Measurements from ENCODE around the gene ALG1. TPM values are rescaled to one million over a fixed set of nuclear protein-coding genes. Genes with fewer than 3 reads are reported as not detected.
"Not testable (repeated sequence)": the region's sequence is repeated elsewhere in the genome, so short reads cannot be mapped to it uniquely, and the experiment has no call there.

Gene ALG1
- total and polyA plus RNA-seq, 2 donors from 2014 or later: 23.4 to 26.4 TPM

DNA sequence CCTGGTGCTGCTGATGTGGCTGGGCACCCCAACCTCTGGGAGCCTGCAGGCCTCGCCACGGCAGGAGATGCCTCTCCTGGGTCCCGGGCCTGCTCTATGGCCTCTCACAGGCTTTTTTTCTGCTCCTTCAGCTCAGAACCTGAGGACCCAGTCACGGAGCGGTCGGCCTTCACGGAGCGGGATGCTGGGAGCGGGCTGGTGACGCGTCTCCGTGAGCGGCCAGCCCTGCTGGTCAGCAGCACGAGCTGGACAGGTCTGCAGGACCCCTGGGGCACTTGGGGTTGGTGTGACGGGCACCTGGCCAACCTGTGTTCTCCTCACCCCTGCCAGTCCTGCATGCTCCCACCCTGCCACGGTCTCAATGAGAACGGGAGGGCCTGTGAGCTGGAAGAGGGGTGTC, 7.0 kb downstream of the ALG1 start:
- intact Hi-C loops (cut with DNase I): no loop called here
- Histone ChIP-seq H3K36me3 (ENCODE audit: control insufficient read depth in 2 of 3, insufficient read depth in 3 of 3, low read length in 3 of 3) (peaks cover 0 to 15% (median 9%) of the 10 kb centered on the region in 3 donors), H3K4me3 (ENCODE audit: low read length in 3 of 3) (no peak overlapping the region), H3K4me1 (ENCODE audit: control insufficient read depth in 2 of 3, insufficient read depth in 2 of 3, low read depth in 1 of 3, low read length in 3 of 3) (no peaks in the 10 kb centered on the region), H3K9me3 (ENCODE audit: control insufficient read depth in 2 of 3, insufficient read depth in 1 of 3, low read length in 3 of 3) (no peaks in the 10 kb centered on the region), H3K27ac (ENCODE audit: low read depth in 2 of 2, low read length in 2 of 2) (no peak overlapping the region), H3K9ac (ENCODE audit: low read length in 3 of 3) (no peak overlapping the region), H3K27me3 (ENCODE audit: control insufficient read depth, insufficient read depth, low read length) (no peaks in the 10 kb centered on the region)
- TF ChIP-seq, protein P1, sequence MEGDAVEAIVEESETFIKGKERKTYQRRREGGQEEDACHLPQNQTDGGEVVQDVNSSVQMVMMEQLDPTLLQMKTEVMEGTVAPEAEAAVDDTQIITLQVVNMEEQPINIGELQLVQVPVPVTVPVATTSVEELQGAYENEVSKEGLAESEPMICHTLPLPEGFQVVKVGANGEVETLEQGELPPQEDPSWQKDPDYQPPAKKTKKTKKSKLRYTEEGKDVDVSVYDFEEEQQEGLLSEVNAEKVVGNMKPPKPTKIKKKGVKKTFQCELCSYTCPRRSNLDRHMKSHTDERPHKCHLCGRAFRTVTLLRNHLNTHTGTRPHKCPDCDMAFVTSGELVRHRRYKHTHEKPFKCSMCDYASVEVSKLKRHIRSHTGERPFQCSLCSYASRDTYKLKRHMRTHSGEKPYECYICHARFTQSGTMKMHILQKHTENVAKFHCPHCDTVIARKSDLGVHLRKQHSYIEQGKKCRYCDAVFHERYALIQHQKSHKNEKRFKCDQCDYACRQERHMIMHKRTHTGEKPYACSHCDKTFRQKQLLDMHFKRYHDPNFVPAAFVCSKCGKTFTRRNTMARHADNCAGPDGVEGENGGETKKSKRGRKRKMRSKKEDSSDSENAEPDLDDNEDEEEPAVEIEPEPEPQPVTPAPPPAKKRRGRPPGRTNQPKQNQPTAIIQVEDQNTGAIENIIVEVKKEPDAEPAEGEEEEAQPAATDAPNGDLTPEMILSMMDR (IDR thresholded peaks at IDR 0.05; ENCODE audit: borderline replicate concordance, extremely low read depth, insufficient read depth): no peak
- DNase-seq (no peak), FAIRE-seq (no peak)

DNA sequence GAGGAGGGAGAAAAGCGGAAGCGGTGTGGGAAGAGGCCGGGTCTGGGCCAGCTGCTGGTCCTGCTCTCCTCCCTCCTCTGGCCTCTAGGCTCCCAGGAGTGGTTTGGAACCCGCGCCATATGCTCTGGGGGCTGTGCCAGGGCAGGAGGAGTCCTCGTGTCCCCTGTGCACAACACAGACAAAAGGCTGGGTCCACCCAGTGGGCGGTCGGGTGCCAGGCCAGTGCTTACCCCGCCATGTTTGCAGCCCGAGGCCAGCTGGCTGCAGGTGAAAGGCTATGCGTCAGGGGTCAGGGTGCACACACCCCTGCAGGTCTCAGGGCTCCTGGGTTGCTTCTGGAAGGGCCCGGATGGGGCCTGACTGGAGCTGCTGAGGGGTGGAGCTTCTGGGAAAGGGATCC, 8.8 kb downstream of the ALG1 start:
- H3K4me3 ChIP-seq (ENCODE audit: low read length in 3 of 3); intact Hi-C loops (cut with DNase I); H3K27ac ChIP-seq (ENCODE audit: low read depth in 2 of 2, low read length in 2 of 2); H3K9me3 ChIP-seq (ENCODE audit: control insufficient read depth in 2 of 3, insufficient read depth in 1 of 3, low read length in 3 of 3); H3K27me3 ChIP-seq (ENCODE audit: control insufficient read depth, insufficient read depth, low read length); H3K9ac ChIP-seq (ENCODE audit: low read length in 3 of 3); H3K4me1 ChIP-seq (ENCODE audit: control insufficient read depth in 2 of 3, insufficient read depth in 2 of 3, low read depth in 1 of 3, low read length in 3 of 3); FAIRE-seq; DNase-seq: not testable (repeated sequence)
- peaks cover under 1 to 10% (median 9%) of the 10 kb centered on the region in 3 donors for H3K36me3 ChIP-seq (ENCODE audit: control insufficient read depth in 2 of 3, insufficient read depth in 3 of 3, low read length in 3 of 3)

DNA sequence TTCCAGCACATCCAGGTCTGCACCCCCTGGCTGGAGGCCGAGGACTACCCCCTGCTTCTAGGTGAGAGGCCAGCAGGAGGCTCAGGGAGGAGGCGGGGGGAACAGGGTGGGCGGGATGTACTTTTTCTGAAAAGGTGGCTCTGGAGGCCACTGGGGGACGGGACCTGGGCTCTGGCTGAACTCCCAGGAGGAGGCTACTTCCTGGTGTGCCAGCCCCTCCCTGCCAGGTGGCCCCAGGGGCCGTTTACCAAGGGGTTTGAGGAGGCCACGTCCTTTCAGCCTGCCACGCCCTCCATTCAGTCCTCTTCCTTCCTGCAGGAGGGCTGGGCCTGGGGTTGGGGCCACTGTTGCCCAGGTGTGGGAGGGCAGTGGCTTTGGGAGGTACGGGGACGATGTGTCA, 9.4 kb downstream of the ALG1 start:
- DNase-seq; H3K9me3 ChIP-seq (ENCODE audit: control insufficient read depth in 2 of 3, insufficient read depth in 1 of 3, low read length in 3 of 3); H3K27ac ChIP-seq (ENCODE audit: low read depth in 2 of 2, low read length in 2 of 2); H3K4me3 ChIP-seq (ENCODE audit: low read length in 3 of 3); H3K27me3 ChIP-seq (ENCODE audit: control insufficient read depth, insufficient read depth, low read length); FAIRE-seq; intact Hi-C loops (cut with DNase I); H3K9ac ChIP-seq (ENCODE audit: low read length in 3 of 3); H3K4me1 ChIP-seq (ENCODE audit: control insufficient read depth in 2 of 3, insufficient read depth in 2 of 3, low read depth in 1 of 3, low read length in 3 of 3); H3K36me3 ChIP-seq (ENCODE audit: control insufficient read depth in 2 of 3, insufficient read depth in 3 of 3, low read length in 3 of 3): not testable (repeated sequence)

DNA sequence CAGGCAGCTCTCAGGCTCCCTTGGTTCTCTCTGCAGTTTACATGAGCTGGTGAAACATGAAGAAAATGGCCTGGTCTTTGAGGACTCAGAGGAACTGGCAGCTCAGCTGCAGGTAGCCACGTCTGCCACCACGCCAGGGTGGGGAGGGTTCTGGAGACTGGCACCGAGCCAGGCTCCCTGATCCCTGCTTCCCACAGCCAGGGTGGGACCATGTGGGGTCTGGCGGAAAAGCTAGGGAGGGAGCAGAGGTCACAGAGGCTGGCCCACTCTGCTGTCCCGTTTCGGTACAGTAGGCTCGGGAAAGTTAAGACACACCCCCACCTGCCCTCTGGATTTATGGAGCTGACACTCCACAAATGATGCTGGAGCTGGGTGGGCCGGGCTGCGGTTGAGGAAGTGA, 12.0 kb downstream of the ALG1 start:
- H3K27me3 ChIP-seq (ENCODE audit: control insufficient read depth, insufficient read depth, low read length); intact Hi-C loops (cut with DNase I); DNase-seq; H3K4me1 ChIP-seq (ENCODE audit: control insufficient read depth in 2 of 3, insufficient read depth in 2 of 3, low read depth in 1 of 3, low read length in 3 of 3); H3K9me3 ChIP-seq (ENCODE audit: control insufficient read depth in 2 of 3, insufficient read depth in 1 of 3, low read length in 3 of 3); H3K27ac ChIP-seq (ENCODE audit: low read depth in 2 of 2, low read length in 2 of 2); H3K36me3 ChIP-seq (ENCODE audit: control insufficient read depth in 2 of 3, insufficient read depth in 3 of 3, low read length in 3 of 3); H3K4me3 ChIP-seq (ENCODE audit: low read length in 3 of 3); H3K9ac ChIP-seq (ENCODE audit: low read length in 3 of 3); FAIRE-seq: not testable (repeated sequence)

DNA sequence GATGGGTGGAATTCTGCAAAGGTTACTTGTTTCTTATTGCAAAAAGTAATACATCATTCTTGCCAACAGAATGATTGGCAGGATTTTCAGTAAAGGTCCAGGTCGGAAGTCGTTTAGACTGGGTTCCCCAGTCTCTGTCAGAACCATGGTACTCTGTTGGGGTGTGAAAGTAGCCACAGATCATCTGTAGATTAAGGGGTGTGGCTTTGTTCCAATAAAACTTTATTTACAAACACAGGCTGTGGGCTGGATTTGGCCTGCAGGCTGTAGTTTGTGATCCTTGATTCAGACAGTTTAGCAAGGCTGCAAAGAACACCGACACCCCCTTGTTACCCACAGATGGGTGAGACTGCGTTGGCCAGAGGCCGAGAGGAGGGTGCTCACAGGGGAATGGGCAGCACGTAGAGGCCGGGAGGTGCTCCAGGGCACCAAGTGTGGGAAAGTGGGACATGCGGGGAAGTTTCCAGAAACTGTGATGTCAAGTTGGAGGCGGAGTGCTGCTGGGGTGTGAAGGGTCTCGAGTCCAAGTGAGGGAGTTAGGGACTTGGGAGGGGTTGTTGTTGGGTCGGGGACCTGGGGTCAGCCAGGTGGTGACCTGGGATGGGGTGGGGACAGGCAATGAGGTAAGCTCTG, 12.6 kb downstream of the ALG1 start:
- H3K4me1 ChIP-seq (ENCODE audit: control insufficient read depth in 2 of 3, insufficient read depth in 2 of 3, low read depth in 1 of 3, low read length in 3 of 3); DNase-seq; H3K4me3 ChIP-seq (ENCODE audit: low read length in 3 of 3); H3K9me3 ChIP-seq (ENCODE audit: control insufficient read depth in 2 of 3, insufficient read depth in 1 of 3, low read length in 3 of 3); intact Hi-C loops (cut with DNase I); FAIRE-seq; H3K36me3 ChIP-seq (ENCODE audit: control insufficient read depth in 2 of 3, insufficient read depth in 3 of 3, low read length in 3 of 3); H3K9ac ChIP-seq (ENCODE audit: low read length in 3 of 3); H3K27ac ChIP-seq (ENCODE audit: low read depth in 2 of 2, low read length in 2 of 2); H3K27me3 ChIP-seq (ENCODE audit: control insufficient read depth, insufficient read depth, low read length): not testable (repeated sequence)

All from kidney (tissue), 14 donors.